AG20443 (cell line): ENCODE results near the gene ACSM4.
"Not testable (repeated sequence)": the region's sequence is repeated elsewhere in the genome, so short reads cannot be mapped to it uniquely, and the experiment has no call there.

Experiments used
- DNase-seq: peaks from one replicate; pipeline ENCODE4 v3.0.0; 2012; ENCODE audit warnings: low spot score, mixed read lengths

ACSM4 gene, protein sequence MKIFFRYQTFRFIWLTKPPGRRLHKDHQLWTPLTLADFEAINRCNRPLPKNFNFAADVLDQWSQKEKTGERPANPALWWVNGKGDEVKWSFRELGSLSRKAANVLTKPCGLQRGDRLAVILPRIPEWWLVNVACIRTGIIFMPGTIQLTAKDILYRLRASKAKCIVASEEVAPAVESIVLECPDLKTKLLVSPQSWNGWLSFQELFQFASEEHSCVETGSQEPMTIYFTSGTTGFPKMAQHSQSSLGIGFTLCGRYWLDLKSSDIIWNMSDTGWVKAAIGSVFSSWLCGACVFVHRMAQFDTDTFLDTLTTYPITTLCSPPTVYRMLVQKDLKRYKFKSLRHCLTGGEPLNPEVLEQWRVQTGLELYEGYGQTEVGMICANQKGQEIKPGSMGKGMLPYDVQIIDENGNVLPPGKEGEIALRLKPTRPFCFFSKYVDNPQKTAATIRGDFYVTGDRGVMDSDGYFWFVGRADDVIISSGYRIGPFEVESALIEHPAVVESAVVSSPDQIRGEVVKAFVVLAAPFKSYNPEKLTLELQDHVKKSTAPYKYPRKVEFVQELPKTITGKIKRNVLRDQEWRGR

DNA sequence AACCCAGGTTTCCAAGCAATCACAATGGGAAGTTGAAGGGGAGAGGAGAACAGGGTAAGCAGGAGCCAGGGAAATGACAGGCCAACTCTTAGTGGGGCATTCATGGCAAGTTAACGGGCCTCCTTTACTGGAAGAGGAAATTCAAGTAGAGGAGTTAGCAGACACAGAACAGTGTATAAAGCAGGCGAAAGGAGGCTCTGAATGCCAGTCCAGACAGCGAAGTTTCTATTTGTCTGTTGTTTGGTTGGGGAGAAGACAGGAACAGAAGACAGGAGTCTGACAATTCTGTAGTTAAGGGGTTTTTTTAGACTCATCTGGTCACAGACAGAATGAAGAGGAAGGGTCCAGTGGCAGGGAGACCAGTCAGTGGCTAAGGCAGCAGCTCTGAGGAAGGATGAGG lies at the start of gene ACSM4:
Gene ACSM4, plus strand, starts transcription at position 301 of the 400 bp plus-strand sequence. CDS start 260 bp downstream, outside the sequence.
- no peak for DNase-seq

DNA sequence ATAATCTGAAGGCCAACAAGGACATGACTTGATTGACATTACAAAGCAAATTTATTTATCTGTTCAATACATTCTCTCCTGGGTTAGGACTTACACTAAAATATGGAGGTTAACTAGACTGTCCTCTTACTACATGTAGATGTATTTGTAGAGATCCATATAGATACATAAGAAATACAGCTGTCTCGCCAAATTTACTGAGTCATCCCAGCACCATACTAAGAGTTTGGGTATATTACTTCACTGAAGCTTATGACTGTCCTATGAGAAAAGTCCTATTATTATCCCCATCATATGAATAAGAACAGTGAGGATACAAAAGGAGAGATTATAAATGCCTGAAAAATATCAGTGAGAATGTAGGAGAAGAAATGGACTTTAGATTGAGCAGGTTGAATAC lies 44.8 kb upstream of the ACSM4 start:
- DNase-seq = no peak

DNA sequence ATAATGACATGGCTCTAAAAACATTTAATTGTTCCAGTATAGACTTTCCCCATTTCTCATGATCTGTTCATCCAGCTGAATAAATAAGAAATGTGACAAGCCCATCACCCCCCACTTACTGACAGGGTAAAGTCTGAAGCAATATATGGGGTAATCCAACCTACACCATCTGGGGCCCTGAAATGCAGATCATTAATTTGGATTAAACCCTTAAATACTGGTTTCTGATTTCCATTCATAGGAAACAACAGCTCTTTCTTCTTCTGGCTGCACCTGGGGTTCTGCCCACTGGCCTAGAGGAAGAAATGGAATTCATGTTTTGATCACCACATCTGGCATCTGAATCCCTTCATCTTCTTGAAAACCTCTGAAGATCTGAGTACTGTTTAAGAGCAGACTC lies 39.3 kb upstream of the ACSM4 start:
- DNase-seq = no peak

DNA sequence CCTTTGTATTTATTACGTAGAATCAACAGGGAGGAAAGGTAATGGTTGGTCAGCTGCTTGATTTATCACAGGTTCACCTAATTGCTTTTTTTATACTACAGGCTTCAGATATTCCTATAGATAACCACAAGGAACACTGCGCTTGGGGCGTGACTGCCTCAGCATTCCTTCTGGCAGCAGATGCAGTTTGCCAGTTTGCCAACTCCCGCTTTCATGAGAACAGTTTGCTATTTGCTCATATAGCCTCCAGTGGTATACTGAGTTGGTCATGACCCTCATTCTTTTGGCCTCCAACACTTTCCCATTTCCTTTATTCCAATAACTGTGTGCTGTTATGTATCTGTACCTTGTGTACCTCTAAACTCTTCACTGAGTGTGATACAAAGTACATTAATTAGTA lies 38.6 kb upstream of the ACSM4 start:
- no peak for DNase-seq

DNA sequence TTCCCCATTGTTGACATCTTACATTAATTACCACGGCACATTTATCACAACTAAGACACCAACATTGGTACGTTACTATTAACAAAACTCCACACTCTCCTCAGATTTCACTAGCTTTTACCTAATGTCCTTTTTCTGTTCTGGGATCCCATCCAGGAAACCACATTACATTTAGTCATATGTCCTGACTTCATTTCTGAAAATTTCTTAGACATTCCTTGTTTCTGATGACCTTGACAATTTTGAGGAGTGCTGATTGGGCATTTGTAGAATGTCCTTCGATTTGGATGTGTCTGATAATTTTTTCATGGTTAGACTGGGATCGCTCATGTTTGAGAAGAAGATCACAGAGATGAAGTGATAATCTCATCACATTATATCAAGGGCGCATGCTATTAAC lies 34.6 kb upstream of the ACSM4 start:
- no peak for DNase-seq

DNA sequence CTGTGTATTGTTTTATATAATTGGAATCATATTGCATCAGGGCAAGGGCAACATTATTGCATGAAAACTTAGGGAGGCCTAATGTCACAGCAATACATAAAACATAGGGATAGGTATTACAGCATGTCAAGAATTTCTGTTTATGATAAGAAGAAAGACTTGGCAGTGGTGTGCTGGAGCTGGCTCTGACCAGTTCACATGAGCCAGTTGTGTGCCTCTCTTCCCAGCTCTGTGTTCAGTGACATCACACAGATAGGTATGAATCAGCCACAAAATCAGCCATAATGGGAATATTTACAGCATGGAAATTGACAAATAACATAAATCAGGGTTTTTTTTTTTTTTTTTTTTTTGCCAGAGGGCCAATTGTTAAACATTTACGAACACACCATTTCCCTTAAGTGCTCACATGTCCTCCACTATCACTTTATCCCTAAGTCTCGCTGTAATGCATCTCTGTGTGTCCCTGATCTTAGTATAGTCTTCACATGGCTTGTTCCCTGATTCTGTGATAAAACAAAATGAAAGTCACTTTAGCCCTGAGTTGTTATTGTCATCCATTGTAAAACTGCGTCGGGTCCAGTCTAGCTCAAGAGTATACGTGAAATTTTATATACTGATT lies 31.9 kb upstream of the ACSM4 start:
- DNase-seq = no peak

DNA sequence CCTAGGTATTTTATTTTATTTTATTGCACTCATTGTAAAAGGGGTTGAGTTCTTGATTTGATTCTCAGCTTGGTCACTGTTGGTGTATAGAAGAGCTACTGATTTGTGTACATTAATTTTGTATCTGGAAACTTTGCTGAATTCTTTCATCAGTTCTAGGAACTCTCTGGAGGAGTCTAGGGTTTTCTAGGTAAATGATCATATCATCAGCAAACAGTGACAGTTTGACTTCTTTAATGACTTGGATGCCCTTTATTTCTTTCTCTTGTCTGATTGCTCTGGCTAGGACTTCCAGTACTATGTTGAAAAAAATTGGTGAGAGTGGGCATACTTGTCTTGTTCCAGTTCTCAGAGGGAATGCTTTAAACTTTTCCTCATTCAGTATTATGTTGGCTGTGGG lies 28.4 kb upstream of the ACSM4 start:
- not testable (repeated sequence) for DNase-seq

DNA sequence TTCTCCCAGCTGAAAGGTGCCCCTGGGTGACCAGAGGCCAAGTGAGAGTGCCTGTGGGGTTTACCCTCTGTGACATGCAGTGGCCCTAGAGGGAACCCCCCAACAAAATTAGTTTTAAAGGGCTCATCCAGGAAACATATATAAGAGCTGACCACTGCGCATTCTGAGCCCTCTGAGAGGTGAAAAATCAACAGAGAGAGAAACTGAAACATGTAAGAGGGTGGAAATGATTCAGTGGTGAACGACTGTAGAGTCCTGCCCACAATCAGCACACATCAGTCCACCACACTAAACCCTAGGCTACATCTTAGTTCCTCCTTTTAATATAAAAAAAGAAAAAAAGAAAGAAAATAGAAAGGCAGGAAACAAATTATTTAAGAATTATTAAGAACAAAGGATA lies 21.0 kb upstream of the ACSM4 start:
- DNase-seq = no peak

DNA sequence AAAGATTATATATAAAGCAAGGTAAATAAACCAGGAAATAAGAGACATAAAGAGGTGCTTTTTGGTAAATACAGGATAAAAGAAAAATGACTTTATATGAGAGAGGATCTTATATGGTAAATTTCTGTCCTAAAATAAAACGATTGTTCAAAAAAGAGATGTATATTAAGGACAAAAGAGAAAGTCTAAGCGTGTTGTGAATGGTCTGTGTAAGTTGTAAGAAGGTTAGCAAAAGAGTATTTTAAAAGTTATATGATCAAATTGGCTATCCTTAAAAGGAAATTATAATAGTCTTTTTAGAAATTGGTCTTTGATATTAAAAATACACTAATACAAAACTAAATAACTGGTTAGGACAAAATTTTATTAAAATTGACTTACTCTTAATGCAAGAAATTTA lies 14.1 kb upstream of the ACSM4 start:
- DNase-seq = no peak

DNA sequence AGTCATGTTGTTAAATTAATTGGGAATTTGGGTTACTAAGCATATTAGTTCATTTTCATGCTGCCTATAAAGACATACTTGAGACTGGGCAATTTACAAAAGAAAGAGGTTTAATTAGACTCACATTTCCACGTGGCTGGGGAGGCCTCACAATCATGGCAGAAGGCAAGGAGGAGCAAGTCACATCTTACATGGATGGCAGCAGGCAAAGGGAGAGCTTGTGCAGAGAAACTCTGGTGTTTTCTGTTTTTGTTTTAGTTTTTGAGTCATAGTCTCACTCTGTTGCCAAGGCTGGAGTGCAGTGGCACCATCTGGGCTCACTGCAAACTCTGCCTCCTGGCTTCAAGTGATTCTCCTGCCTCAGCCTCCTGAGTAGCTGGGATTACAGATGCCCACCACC lies 13.3 kb upstream of the ACSM4 start:
- DNase-seq = not testable (repeated sequence)

DNA sequence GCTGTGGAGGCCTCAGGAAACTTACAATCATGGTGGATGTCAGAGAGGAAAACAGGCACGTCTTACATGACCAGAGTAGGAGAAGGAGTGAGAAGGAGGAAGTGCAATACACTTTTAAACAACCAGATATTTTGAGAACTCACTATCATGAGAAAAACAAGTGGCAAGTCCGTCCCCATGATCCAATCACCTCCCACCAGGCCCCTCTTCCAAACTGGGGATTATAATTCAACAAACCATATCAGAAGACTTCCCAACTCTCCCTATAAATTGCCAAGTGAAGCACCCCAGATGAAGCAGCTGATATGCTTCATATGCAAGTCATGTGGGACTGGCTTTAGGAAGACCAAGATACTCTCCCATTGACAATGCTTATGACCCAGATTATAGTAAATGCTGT lies 11.6 kb upstream of the ACSM4 start:
- DNase-seq = no peak

DNA sequence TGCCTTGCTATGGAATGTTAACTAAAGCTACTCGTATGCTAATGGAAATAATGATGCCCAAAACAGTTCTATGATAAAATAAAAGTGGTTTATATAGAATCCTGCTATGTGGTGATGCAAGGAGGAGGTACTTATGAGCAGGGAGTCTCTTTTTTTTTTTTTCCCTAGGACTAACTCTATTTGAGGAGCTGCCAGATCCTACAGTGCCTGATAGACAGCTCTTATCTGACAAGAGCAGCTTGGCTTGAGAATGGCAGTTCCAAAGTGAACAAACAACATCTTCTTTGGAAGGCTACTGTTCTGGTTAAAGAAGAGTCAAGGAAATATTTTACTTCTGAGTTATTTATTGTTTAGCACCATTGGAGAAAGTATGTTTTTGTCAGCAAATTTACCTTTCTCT lies 10.2 kb upstream of the ACSM4 start:
- no peak for DNase-seq

DNA sequence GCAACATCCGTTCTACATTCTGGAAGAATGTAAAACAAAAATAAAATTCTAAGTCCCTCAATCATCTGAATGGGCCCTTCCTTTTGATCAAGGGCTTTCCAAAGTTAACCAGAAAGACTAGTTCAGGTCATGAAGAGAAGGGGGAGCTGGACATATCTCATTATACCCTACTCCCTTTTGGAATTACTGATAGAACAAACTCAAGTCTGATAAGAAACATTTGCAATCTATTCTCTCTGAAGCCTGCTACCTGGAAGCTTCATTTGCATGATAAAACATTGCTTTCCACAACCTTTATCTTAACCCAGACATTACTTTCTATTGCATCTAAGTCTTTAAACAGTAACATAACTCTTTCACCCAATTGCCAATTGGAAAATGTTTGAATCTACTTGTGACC lies 8.3 kb upstream of the ACSM4 start:
- no peak for DNase-seq

DNA sequence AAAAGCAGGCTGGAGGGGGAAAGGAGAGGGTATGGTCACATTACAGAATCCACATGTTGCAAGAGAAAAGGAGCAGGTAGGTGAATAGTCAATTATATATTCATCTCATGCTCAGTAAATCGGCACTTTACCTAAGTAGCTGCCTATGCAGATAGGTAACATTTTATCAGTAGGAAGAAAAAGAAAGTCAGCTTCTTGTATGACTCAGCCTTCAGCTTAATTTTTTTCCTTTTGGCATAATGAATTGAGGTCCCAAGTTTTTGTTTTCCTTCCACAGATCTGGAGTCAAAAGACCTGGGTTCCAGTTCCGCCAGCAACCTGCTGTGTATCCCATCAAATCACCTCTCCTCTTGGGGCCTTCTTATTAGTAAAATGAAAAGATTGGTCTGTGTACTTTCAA lies 6.0 kb upstream of the ACSM4 start:
- DNase-seq = no peak

DNA sequence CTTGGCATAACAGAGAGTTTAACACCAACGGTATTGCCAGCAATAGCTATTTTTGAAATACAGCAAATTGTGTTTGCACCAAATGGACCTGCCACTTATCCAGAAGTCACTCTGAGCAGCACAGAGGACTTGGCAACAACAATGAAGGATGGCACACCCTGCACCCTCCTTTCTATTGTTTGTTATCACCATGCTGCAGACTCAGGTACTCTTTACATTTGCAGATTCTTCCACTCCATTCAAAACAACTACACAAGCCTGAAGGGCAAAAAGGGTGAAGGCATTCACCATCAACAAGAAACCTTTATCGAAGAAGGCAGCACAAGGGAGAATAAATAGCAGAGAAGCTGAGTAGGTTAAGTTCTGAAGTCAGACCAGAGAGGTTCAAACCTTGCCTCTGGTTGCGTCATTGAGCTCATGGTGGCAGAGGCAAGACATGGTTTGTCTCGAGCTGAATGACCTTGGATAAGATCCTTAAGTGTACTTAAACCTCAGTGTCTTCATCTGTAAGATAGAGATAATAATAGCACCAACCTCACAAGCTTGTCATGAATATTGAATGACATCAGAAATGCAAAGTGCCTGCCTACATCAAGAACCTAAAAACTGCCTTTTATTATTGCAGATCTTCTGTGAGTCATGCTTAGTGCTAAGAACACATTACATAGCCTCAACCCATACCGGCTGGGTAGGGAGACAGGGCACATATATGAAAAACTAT lies 1.4 kb upstream of the ACSM4 start:
- no peak for DNase-seq

DNA sequence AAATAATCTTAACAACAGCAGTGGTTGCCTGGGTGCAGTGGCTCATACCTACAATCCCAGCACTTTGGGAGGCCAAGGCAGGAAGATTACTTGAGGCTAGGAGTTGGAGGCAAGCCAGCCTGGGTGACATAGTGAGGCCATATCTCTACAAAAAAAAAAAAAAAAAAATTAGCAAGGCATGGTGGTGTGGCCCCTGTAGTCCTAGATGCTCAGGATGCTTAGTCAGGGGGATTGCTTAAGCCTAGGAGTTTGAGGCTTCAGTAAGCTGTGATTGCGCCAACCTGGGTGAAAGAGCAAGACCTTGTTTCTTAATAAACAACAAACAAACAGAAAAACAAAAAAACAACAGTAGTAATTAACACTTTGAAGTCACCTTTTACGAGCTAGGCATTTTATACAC lies 642 bp upstream of the ACSM4 start:
- no peak for DNase-seq

DNA sequence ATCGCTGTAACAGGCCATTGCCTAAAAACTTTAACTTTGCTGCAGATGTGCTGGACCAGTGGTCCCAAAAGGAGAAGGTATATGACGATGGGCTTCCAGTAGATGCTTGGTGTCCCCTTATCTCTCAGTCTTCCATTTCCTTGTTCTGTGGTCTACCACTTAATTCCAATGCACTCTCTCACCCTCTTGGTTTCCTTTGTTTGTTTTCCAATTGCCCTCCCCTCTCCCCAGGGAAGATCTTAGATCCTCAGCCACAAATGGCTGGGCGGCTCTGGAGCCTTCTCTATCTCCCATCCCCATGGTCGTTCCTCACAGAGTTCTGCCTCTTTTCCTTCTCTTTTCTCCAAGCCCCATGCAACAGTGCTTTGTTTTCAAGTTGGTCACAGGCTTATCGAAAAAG lies 584 bp downstream of the ACSM4 start:
- DNase-seq = no peak

DNA sequence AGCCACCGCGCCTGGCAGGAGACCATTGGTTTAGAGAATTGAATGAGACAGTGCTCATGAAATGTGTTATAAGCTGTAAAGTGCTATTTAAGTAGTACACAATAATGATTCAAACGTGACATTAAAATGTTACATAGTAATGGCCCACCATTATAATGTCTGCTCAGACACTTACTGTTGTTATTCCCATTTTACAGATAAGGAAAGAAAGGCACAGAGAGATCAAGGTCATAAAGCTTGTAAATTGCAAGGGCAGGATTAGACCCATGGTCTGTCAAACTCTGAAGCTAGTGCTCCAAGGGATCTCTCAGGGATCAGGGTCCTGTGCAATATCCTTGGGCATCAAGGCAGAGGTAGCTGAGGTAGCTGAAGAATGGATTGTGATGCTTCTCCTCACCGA lies 6.2 kb downstream of the ACSM4 start:
- no peak for DNase-seq

DNA sequence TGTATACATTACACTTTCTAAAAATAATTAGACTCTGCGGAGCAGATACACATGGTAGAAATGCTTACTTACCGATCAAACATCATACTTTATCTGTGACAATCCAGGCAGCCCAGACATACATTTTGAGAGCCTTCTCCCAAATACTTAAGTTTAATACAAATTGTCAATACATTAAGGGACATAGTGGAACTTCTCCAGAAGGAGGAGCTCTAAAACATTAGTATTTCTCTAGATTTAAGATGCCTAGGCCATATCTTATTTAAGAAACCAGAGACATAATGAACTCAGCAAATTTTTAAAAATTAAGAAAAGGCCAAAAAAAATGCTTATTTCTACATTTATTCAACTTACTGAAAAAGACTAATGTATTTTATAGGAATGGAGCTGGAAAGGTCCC lies 16.1 kb downstream of the ACSM4 start:
- DNase-seq = no peak

DNA sequence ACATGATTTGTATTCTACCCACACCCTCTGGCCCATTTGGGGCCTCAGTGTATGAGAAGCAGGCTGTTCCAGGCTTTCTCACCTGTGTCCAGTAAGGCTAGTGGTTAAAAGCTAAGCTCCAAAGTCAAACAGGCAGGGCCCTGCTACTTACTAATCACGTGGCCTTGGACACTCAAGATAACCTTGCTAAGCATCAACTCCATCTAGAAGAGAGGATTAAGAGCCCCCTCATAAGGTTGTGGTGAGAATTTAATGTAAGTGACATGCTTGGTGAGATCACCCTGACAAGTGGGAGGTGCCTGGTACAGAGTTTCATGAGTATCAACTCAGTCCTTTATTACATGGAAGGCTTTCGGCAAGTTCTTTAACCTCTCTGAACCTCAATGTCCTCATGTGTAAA lies 17.8 kb downstream of the ACSM4 start:
- DNase-seq = no peak

DNA sequence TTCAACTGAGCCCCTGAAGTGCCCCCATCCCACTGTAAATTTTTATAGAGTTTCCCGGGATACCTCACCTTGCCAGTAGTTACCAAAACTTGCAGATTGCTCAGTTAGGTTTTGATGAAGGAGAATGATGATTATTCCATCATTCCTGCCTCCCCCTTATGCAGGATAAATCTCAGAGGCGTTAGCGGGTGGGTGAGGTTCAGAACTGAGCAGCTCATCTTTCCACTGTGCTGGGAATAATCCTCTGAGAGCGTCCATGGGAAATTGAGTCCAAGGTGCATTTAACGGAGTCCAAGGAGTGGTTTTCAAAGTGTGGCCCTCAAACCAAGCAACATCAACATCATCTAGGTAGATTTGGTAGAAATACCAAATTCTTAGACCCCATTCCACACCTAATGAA lies 18.7 kb downstream of the ACSM4 start:
- no peak for DNase-seq

DNA sequence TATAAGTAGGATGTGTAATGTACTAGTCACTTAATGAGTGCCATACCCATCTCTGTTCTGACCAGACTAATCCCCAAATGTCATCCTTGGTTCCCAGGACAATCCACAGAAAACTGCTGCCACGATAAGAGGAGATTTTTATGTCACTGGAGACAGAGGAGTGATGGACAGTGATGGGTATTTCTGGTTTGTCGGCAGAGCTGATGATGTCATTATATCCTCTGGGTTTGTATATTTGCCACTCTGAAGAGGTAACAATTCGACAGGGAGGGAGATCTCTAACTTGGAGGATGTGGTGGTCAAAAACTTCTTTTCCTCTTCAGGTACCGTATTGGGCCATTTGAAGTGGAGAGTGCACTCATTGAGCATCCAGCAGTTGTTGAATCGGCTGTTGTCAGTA lies 20.3 kb downstream of the ACSM4 start:
- DNase-seq = no peak

DNA sequence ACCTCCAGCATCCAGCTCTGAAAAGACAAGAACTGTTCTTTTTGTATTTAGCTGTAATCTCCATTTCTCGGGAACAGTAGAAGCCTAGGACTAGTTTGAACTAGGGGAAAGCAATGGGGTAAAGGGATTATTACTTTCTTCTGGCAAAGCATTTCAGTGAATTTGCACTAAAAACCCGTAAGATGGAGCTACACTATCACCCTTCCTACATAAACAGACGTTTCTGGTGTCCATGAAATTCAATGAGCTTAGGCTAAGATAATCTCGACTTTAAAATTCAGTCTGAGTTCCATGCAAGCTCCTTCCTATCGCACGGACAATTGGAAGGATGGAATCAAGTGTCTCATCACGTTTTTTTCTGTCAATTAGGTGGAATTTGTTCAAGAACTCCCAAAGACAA lies 24.0 kb downstream of the ACSM4 start:
- no peak for DNase-seq
